GM18499 (cell line): ENCODE data around the gene CABYR.
"Not testable (repeated sequence)": the region's sequence is repeated elsewhere in the genome, so short reads cannot be mapped to it uniquely, and the experiment has no call there.

Experiments
- ATAC-seq: cut with Tn5 transposase; IDR thresholded peaks from one replicate; pipeline ENCODE4 v1.9.1; 2021; ENCODE audit warnings: moderate number of reproducible peaks; ENCODE audit not compliant: insufficient read depth, unreplicated experiment

CABYR gene

GRCh38 chr18:24126155-24126961 is 12.5 kb upstream of the CABYR start:
- ATAC-seq = no peak

GRCh38 chr18:24127735-24128134 is 11.1 kb upstream of the CABYR start:
- ATAC-seq = no peak

GRCh38 chr18:24128700-24129099 is 10.2 kb upstream of the CABYR start:
- no peak for ATAC-seq

- ATAC-seq = no peak
Observed at GRCh38 chr18:24130494-24130893, 8.4 kb upstream of the CABYR start.

- ATAC-seq = no peak
Observed at GRCh38 chr18:24136967-24137373, 1.9 kb upstream of the CABYR start.

GRCh38 chr18:24138409-24138788 is 463 bp upstream of the CABYR start:
- no peak for ATAC-seq

GRCh38 chr18:24140697-24141096 is 1.8 kb downstream of the CABYR start:
- no peak for ATAC-seq

GRCh38 chr18:24142376-24142775 is 3.5 kb downstream of the CABYR start:
- ATAC-seq = no peak

- ATAC-seq = not testable (repeated sequence)
Observed at GRCh38 chr18:24149591-24149990, 10.7 kb downstream of the CABYR start.

GRCh38 chr18:24153397-24153796 is 14.5 kb downstream of the CABYR start:
- no peak for ATAC-seq

GRCh38 chr18:24157855-24158254 is 19.0 kb downstream of the CABYR start:
- ATAC-seq = no peak

- ATAC-seq = no peak
Observed at GRCh38 chr18:24160086-24160485, 21.2 kb downstream of the CABYR start.

- no peak for ATAC-seq
Observed at GRCh38 chr18:24161304-24161703, 22.4 kb downstream of the CABYR start.

GRCh38 chr18:24168496-24168895 is 29.6 kb downstream of the CABYR start:
- no peak for ATAC-seq

- no peak for ATAC-seq
Observed at GRCh38 chr18:24170360-24170759, 31.5 kb downstream of the CABYR start.

GRCh38 chr18:24173997-24174396 is 35.1 kb downstream of the CABYR start:
- no peak for ATAC-seq

GRCh38 chr18:24176727-24177416 is 38.0 kb downstream of the CABYR start:
- peak; percentile 76 for ATAC-seq

GRCh38 chr18:24177499-24178133 is 38.8 kb downstream of the CABYR start:
- ATAC-seq = no peak

GRCh38 chr18:24180048-24180447 is 41.2 kb downstream of the CABYR start:
- ATAC-seq = no peak

- ATAC-seq = no peak
Observed at GRCh38 chr18:24181806-24182205, 42.9 kb downstream of the CABYR start.

- ATAC-seq = no peak
Observed at GRCh38 chr18:24185805-24186204, 46.9 kb downstream of the CABYR start.
